Nephron progenitor cell (in vitro differentiated cells): ENCODE results near the gene BLTP3B.

Source experiments
- DNase-seq: peaks from one replicate; pipeline ENCODE4 v3.0.0; 2021
- H3K27ac Mint-ChIP-seq: 2 replicates; pipeline ENCODE4 v1.8.0; 2021; ENCODE audit warnings: mild to moderate bottlenecking, moderate library complexity, mixed read lengths
- H3K27me3 Mint-ChIP-seq: 2 replicates; pipeline ENCODE4 v1.8.0; 2021; ENCODE audit warnings: mild to moderate bottlenecking, low read depth, mixed read lengths; ENCODE audit not compliant: poor library complexity
- H3K36me3 Mint-ChIP-seq: 2 replicates; pipeline ENCODE4 v1.8.0; 2021; ENCODE audit warnings: low read depth, mixed read lengths
- H3K4me1 Mint-ChIP-seq: 2 replicates; pipeline ENCODE4 v1.8.0; 2021; ENCODE audit warnings: mixed read lengths
- H3K4me3 Mint-ChIP-seq: 2 replicates; pipeline ENCODE4 v1.8.0; 2021; ENCODE audit warnings: mild to moderate bottlenecking, moderate library complexity, mixed read lengths
- H3K9me3 Mint-ChIP-seq: 2 replicates; pipeline ENCODE4 v1.8.0; 2021; ENCODE audit warnings: mild to moderate bottlenecking, moderate library complexity, mixed read lengths
- TF ChIP-seq, protein P1 (sequence below): fragments of 200-600 bp; sonication (generic); IDR thresholded peaks from 2 replicates; pipeline ENCODE4 v1.5.0; 2021; ENCODE audit warnings: antibody characterized with exemption

The BLTP3B gene

DNA sequence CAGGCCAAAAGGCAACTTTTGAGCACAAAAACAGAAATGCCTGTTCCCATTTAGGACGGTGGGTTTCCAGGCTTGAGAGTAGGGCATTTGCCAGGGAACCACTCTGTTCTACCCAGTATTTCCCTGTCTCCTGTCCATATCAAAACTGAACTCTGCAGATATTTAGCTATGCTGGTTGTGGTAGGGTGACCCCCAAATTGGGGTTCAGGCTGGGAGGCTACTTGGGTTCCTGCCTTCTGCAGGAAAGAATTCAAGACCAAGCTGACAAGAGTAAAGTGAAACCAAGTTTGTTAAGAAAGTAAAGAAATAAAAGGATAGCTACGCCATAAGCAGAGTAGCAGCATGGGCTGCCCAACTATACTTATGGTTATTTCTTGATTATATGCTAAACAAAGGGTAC, 3.6 kb upstream of the BLTP3B start:
- H3K4me1 Mint-ChIP-seq: peaks cover 6% of the 10 kb centered on the region
- no peak overlapping the region for H3K4me3 Mint-ChIP-seq
- DNase-seq: no peak
- TF ChIP-seq, protein P1, sequence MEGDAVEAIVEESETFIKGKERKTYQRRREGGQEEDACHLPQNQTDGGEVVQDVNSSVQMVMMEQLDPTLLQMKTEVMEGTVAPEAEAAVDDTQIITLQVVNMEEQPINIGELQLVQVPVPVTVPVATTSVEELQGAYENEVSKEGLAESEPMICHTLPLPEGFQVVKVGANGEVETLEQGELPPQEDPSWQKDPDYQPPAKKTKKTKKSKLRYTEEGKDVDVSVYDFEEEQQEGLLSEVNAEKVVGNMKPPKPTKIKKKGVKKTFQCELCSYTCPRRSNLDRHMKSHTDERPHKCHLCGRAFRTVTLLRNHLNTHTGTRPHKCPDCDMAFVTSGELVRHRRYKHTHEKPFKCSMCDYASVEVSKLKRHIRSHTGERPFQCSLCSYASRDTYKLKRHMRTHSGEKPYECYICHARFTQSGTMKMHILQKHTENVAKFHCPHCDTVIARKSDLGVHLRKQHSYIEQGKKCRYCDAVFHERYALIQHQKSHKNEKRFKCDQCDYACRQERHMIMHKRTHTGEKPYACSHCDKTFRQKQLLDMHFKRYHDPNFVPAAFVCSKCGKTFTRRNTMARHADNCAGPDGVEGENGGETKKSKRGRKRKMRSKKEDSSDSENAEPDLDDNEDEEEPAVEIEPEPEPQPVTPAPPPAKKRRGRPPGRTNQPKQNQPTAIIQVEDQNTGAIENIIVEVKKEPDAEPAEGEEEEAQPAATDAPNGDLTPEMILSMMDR: no peak
- H3K27ac Mint-ChIP-seq: no peak overlapping the region
- no peaks in the 10 kb centered on the region for H3K36me3 Mint-ChIP-seq
- peaks cover 9% of the 10 kb centered on the region for H3K9me3 Mint-ChIP-seq
- H3K27me3 Mint-ChIP-seq: no peaks in the 10 kb centered on the region

DNA sequence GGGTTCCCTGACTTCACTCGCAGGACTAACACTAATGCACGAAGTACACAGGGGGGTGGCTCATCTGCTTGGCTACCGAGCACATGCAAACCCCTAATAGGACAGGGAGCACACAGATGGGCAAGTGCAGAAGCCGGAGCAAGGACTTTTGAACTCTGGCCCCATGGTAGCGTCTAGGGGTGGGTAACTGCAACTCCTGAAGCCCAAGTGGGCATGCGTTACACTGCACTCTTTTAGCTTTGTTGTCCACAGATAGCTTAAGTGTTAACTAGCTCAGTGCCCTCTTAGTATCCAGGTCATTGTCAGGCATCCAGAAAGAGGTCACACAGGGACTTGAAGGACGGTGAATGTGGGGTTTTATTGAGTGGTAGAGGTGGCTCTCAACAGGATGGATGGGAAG, 3.0 kb upstream of the BLTP3B start:
- Mint-ChIP-seq H3K9me3 (peaks cover 9% of the 10 kb centered on the region), H3K27me3 (no peaks in the 10 kb centered on the region), H3K27ac (no peak overlapping the region), H3K36me3 (peaks cover 3% of the 10 kb centered on the region), H3K4me3 (no peak overlapping the region), H3K4me1 (peaks cover 7% of the 10 kb centered on the region)
- TF ChIP-seq, protein P1: no peak
- no peak for DNase-seq

DNA sequence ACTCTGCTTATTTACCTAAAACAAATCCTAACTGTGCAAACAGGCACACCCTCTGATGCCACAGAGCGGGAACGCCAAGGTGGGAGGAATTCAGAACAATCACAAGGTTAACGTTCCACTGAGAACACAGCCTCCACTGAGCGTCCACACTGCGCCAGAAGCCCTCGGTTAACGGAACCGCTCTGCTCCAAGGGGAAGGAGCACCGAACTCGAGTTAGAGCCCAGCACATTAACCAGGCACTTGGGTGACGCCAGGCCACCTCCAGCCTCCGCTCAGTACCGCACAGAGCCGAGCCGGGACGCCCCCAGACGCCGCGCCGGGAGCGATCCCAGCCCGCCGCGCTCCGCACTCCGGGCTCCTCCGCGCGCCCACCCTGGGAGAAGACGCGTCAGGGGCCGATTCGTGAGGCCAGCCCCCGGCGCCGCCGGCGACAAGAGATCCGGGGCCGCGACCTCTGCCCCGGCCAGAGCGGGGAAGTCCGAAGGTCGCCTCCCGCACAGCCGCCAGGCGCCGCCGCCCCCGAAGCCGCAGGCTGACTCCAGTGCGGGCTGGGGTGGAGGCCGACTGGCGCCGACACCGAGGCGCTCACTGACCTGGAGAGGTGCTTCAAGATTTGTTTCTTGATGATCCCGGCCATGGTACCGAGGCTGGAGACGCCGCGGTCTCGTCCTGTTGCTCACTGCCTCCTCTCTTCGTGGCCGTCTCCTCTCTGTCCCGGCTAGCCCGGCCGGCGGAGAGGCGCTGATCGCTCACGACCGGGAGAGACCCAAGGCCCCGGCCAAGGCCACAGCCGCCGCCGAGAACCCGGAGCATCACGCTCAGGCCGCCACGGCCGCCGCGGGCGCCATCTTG, 450 bp downstream of the BLTP3B start:
- peak; percentile 80 for DNase-seq
- peaks cover 32% of the 10 kb centered on the region for H3K4me1 Mint-ChIP-seq
- peak overlapping the region; percentile 89 for H3K4me3 Mint-ChIP-seq
- H3K27ac Mint-ChIP-seq: peak overlapping the region; percentile 99
- H3K9me3 Mint-ChIP-seq: peaks cover 10% of the 10 kb centered on the region
- TF ChIP-seq, protein P1: no peak
- H3K36me3 Mint-ChIP-seq: peaks cover 5% of the 10 kb centered on the region
- H3K27me3 Mint-ChIP-seq: no peaks in the 10 kb centered on the region

DNA sequence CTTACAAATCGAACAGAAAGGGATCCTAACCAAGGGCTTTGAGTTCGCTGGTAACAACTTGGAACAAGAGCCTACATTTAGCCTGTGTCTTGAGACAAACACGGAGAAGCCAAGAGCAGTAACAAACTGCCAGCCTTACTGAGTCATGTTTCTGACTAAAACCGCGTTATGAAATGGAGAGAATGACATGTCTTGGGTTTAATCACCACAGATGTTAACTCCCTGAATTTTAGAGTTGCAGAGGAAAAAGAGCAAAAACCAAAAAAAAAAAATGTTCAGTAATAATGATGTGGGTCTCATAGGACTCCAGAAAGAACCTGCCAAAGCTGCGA, 1.0 kb downstream of the BLTP3B start:
- Mint-ChIP-seq H3K27me3 (no peaks in the 10 kb centered on the region), H3K27ac (peak overlapping the region; percentile 88), H3K4me1 (peaks cover 35% of the 10 kb centered on the region), H3K4me3 (peak overlapping the region; percentile 89), H3K9me3 (peaks cover 13% of the 10 kb centered on the region), H3K36me3 (peaks cover 9% of the 10 kb centered on the region)
- TF ChIP-seq, protein P1: no peak
- DNase-seq: no peak

DNA sequence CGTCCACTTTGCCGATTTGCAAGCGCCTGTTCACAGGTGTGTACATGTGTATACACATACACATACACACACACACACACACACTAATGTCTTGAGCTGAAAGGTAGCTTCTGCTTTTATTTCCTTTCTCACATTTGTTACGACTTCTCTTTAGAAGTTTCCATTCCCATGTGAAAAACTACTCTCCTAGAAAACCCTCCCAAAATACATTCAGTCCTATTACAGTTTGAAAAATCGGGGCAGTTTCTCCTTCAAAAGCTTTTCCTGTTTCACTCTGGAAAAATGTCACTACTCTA, 3.9 kb downstream of the BLTP3B start:
- TF ChIP-seq, protein P1: no peak
- no peak overlapping the region for H3K4me3 Mint-ChIP-seq
- no peak for DNase-seq
- H3K36me3 Mint-ChIP-seq: peaks cover 31% of the 10 kb centered on the region
- H3K27me3 Mint-ChIP-seq: no peaks in the 10 kb centered on the region
- peaks cover 35% of the 10 kb centered on the region for H3K4me1 Mint-ChIP-seq
- peak overlapping the region; percentile 25 for H3K27ac Mint-ChIP-seq
- peaks cover 20% of the 10 kb centered on the region for H3K9me3 Mint-ChIP-seq
